GM19193 (cell line): ENCODE data around the gene TMEM41A.

ENCODE experiments used
- POLR2A ChIP-seq: IDR thresholded peaks from 4 replicates; pipeline ENCODE4 v1.6.1; 2011; ENCODE audit not compliant: insufficient read depth, insufficient read length; ENCODE audit errors: extremely low read depth

The TMEM41A gene

DNA sequence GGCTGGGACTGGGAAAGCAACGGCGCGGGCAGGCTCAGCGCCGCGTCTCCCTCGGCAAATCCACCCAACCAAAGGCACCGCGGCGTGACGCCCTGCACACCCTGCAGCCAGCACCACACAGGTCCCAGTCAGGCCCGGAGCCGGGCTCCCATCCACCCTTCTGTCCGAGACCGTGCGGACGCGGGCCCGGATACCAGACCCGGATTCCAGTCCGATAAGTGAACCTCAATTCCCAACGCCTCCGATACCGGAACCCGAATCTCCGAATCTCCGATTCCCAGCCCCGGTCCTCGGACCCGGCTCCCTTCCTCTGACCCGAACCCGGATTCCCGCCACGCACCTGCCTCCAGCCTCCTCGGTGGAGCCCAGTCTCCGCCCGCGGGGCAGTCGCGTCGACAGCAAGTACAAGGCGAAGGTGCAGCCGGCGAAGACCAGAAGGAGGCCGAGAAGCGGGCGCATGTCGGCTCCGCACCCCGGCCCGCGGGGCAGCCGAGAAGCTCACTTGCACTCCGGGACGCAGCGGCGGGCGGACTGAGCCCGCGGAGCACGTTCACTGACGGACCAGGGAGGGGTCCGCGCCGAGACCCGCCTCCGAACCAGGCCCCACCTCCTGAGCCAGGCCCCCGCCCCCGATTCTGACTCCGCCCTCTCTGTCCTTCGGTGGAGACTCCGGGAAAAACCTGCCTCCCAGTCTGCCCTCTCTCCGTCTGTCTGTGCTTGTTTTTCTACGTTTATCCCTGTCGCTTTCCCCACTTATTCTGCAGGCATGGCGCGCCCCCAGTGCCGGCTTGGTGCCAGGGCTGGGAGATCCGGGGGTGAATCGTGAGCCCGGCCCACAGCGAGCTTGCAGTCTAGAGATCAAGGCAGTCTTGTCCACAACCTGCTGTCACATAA, at the start of gene TMEM41A:
TMEM41A (minus strand) TSS at position 533 of the 894 bp plus-strand sequence; CDS start at position 459, 74 bp downstream.
- TF ChIP-seq POLR2A: peak; percentile 90

GRCh38 chr3:185540695-185541094, 41.9 kb upstream of the TMEM41A start:
- TF ChIP-seq POLR2A: no peak

DNA sequence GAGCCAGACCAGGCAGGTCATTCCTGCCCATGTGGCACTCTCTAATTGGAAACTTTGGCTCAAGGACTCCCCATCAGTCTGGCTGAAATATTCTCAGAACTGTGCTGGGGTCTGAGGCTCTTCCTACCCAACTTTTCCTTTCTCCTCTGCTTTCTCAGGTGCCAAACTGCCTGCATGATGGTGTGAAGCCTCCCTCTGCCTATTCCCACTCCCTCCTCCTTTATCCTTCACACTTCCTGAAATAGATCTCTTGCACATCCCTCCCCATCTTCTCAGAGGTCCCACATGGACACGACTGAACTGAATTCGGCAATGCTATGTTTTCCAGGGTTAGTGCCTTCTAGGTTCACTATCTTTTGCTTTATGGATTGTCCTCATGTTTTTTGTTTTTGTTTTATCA, 41.1 kb upstream of the TMEM41A start:
- no peak for TF ChIP-seq POLR2A

- TF ChIP-seq POLR2A: no peak
These were observed 38.6 kb upstream of the TMEM41A start for GRCh38 chr3:185537369-185537970.

- no peak for TF ChIP-seq POLR2A
These were observed 35.7 kb upstream of the TMEM41A start for GRCh38 chr3:185534511-185534910.

- TF ChIP-seq POLR2A: no peak
These were observed 34.1 kb upstream of the TMEM41A start for GRCh38 chr3:185532901-185533300.

DNA sequence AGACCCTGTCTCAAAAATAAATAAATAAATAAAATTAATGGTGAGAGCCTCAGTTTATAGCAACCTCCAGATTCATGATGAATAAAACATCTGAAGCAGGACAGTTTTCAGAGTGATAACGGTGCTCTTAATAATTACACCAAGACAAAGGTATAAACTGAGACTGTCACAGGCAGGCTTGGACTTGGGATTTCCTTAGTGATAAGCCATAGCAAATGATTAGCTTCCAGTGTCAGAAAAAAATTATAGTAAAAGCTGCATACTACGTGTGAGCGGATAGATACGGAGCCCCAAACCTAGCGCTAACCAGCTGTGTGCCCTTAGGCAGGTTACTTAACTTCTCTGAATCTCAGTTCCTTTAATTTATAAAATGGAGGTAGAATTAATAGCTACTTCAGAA, 32.0 kb upstream of the TMEM41A start:
- TF ChIP-seq POLR2A: no peak

DNA sequence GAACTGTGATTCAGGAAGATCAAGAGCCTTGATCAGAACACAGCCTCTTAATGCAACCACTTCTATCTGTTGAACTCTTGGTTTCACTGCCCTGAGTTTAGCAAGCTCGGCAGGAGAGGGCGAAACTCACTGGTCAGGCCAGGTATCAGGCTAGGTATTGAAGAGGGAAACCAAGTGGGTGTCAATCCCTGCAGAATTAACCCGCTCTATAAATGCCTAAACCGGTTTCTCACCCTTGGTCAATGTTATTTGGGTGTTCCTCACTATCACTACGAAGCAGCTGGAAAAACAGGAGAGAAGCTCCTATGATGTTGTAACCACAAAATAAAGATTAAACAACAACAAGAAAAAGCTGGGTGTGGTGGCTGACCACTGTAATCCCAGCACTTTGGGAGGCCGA, 29.7 kb upstream of the TMEM41A start:
- TF ChIP-seq POLR2A: no peak

- TF ChIP-seq POLR2A: no peak
These were observed 28.5 kb upstream of the TMEM41A start for GRCh38 chr3:185527364-185527763.

DNA sequence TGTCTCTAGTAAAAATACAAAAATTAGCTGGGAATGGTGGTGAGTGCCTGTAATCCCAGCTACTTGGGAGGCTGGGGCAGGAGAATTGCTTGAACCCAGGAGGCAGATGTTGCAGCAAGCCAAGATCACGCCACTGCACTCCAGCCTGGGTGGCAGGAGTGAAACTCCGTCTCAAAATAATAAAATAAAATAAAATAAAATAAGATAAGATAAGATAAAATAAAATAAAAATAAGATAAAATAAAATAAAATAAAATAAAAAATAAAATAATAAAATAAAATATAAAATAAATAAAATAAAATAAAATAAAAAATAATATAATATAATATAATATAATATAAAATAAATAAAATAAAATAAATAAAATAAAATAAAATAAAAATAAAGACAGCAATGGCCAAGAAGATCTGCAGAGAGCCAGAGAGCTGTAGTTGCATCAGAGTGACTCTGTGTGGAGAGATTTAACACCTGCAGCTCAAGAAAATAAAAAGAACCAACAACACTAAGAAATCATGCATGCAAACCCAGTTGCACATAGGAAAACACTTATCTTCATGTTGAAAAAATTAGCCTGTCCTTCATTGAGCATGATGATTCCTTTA, 27.6 kb upstream of the TMEM41A start:
- TF ChIP-seq POLR2A: no peak

DNA sequence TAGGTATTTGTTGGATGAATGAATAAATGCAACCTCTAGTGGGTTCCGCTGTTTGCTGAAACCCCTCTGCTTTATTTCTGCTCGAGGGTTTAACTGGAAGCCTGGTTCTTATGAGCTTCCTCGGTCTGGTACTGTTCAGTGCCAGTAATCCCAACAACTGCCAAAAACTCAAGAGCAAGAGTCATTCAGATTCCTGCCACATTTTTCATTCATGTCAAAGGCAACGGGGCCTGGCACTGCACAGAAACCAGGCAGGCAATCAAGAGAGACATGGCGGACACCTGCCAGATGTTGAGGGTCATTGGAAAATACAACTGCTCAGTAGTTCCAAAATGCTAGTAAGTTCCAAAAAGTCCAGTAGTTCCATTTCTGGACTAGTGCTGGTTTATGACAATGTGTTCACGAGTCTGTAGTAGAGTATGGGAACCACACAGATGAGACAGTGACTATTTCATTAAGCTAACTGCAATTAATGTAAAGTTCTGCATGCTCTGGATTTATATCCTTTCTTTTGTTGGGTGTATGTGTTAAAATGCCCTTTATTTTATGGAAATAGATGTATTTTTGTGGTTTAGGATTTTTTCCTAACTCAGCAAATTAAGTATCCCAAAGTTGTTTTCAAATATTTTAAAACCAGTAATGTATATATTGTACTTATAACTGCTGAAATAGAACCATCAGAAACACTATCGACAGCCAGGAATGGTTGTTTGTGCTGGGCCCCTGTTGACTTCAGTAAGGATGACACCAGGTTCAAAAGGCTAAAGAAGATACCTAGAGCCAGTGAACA, 22.7 kb upstream of the TMEM41A start:
- TF ChIP-seq POLR2A: no peak

- TF ChIP-seq POLR2A: no peak
These were observed 20.2 kb upstream of the TMEM41A start for GRCh38 chr3:185519021-185519420.

GRCh38 chr3:185517387-185518130, 18.7 kb upstream of the TMEM41A start:
- TF ChIP-seq POLR2A: no peak

GRCh38 chr3:185511711-185512110, 12.9 kb upstream of the TMEM41A start:
- TF ChIP-seq POLR2A: no peak
